Measurements from ENCODE around the gene GJA8. TPM values are rescaled to one million over a fixed set of nuclear protein-coding genes. Genes with fewer than 3 reads are reported as not detected.
"Not testable (repeated sequence)": the region's sequence is repeated elsewhere in the genome, so short reads cannot be mapped to it uniquely, and the experiment has no call there.

Gene GJA8
- total RNA-seq, 2 donors from 2014 or later = 1.1 TPM; not detected in 1

DNA sequence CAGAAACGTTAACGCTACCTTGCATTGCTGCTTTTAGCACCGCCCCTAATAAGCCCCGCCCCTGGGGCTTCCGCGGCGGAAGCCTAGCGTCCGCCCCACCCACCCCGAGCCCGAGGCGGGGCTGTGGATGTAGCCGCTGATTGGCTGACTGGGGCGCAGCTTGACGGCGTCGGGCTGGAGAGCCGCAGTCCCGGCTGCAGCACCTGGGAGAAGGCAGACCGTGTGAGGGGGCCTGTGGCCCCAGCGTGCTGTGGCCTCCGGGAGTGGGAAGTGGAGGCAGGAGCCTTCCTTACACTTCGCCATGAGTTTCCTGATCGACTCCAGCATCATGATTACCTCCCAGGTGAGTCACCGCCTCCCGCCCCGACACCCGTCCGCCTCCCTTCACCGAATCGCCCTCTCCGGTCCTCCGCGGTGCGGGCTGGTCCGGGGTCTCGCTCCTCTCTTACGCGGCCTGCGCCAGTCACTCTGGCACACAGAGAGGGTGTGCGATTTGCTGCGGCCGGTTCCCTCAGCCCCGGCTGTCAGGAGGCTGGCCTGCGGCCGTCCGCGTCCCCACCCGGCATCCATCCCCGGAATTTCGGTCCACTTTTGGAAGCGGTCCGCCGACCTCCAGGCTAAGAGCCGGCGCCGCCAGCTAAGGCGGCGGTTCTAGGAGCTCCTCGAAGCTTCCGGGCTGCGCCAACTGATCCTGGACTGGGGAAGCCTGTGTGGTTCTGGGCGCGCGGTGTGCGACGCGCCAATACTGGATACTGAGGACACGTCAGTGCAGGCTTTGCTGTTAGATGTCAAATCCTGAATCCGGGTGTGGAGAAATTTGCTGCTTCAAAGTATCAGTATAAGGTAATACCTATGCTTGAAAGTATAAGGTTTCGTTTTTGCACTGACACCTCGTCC, 25.9 kb downstream of the GJA8 start, which contains the start of gene GPR89B:
GPR89B (plus strand) TSS at position 185 of the 897 bp plus-strand sequence; CDS start at position 302, 117 bp downstream.
- H3K4me1 ChIP-seq (replicated peaks); intact Hi-C loops (cut with DNase I); H3K27me3 ChIP-seq (replicated peaks; ENCODE audit: insufficient read depth); H3K36me3 ChIP-seq; H3K9me3 ChIP-seq: not testable (repeated sequence)
- TF ChIP-seq POLR2A (IDR thresholded peaks at IDR 0.05) (peak; percentile 94), POLR2AphosphoS5 (IDR thresholded peaks at IDR 0.05) (peak; percentile 89)
- TF ChIP-seq, protein P1, sequence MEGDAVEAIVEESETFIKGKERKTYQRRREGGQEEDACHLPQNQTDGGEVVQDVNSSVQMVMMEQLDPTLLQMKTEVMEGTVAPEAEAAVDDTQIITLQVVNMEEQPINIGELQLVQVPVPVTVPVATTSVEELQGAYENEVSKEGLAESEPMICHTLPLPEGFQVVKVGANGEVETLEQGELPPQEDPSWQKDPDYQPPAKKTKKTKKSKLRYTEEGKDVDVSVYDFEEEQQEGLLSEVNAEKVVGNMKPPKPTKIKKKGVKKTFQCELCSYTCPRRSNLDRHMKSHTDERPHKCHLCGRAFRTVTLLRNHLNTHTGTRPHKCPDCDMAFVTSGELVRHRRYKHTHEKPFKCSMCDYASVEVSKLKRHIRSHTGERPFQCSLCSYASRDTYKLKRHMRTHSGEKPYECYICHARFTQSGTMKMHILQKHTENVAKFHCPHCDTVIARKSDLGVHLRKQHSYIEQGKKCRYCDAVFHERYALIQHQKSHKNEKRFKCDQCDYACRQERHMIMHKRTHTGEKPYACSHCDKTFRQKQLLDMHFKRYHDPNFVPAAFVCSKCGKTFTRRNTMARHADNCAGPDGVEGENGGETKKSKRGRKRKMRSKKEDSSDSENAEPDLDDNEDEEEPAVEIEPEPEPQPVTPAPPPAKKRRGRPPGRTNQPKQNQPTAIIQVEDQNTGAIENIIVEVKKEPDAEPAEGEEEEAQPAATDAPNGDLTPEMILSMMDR (IDR thresholded peaks at IDR 0.05) = peak in 1 of 4 experiments; percentile 5
- peak; percentile 93 for DNase-seq (ENCODE audit: low spot score)
- 2% methylated on average over 28 of the region's 72 CpGs for WGBS
- Histone ChIP-seq H3K27ac (peak within 1 kb of the TSS; percentile 85 to 90), H3K4me3 (peak within 1 kb of the TSS; percentile 73 to 80)

DNA sequence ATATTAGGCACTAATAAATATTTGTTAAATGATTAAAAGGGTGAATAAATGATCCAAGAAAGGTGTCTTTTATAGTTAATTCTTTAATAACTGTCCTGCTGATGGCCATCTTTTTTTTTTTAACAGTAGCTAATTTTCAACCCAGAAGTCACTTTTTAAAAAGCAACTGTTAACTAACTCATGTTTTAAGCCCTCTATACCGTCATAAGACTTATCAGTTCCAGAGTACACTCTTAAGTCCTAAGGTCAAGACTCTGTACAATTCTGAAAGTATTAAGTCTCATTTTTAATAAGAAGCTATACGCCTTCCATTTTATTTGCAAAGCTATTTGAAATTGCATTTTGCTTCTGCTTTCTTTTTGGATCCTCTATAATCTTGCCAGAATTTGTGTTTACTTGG, 28.5 kb downstream of the GJA8 start:
- H3K9me3 ChIP-seq; DNase-seq (ENCODE audit: low spot score); H3K27me3 ChIP-seq (replicated peaks; ENCODE audit: insufficient read depth); intact Hi-C loops (cut with DNase I); H3K4me3 ChIP-seq; H3K4me1 ChIP-seq (replicated peaks); H3K27ac ChIP-seq; H3K36me3 ChIP-seq: not testable (repeated sequence)
- WGBS = 96% methylated on average over 2 of the region's 2 CpGs

DNA sequence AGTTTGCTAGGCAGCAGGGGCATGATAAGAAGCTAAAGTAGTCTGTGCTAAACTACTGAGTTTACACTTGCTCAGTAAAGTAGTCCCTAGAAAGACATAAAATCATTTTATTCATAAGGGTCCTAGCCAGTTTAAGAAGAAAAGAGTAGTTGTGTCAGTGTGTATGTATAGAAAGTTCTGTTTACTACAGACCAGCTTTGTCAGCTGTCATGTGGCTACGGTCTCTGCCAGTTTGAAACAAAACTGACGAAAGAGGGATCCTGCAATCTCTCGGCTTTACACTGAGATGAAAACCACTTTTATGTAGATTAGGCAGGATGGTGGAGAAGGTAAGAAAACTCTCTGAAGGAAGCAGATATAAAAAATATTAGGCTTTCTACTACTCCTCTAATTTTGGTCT, 32.7 kb downstream of the GJA8 start:
- DNase-seq (ENCODE audit: low spot score); H3K4me1 ChIP-seq (replicated peaks); intact Hi-C loops (cut with DNase I); H3K27me3 ChIP-seq (replicated peaks; ENCODE audit: insufficient read depth); H3K36me3 ChIP-seq; H3K4me3 ChIP-seq; H3K9me3 ChIP-seq; H3K27ac ChIP-seq: not testable (repeated sequence)
- WGBS = 92% methylated on average over 3 of the region's 3 CpGs

DNA sequence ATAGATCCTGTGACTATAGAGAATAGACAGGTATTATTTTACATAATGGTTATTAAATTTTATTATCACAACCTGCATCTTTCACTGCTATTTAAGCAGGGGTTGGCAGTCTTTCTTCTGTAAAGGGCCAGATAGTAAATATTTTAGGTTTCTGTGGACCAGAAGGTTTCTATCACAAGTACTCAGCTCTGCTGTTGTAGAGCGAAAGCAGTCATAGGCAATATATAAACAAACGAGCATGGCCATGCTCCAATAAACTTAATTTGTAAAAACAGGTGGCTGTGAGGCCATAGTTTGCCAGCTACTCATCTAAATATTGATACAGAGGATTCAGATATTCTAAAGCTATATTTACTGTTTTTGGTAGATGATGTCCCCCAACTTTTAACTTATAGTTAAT, 37.9 kb downstream of the GJA8 start:
- H3K27ac ChIP-seq; H3K9me3 ChIP-seq; DNase-seq (ENCODE audit: low spot score); H3K36me3 ChIP-seq; intact Hi-C loops (cut with DNase I); H3K4me1 ChIP-seq (replicated peaks); H3K27me3 ChIP-seq (replicated peaks; ENCODE audit: insufficient read depth); H3K4me3 ChIP-seq: not testable (repeated sequence)
- 67% methylated on average over 2 of the region's 2 CpGs for WGBS

DNA sequence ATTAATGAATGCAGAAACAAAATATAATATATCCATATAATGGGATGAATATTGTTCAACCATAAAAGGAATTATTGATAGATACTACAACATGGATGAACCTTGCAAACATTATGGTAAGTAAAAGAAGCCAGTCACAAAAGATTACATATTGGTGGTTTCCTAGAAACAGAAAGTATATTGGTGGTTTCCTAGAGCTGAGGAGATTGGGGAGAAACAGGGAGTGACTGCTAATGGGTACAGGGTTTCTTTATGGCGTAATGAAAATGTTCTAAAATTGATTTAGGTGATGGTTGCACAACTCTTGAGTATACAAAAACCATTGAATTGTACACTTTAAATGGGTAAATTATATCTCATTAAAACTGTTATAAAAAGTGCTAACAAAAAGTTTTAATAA, 40.0 kb downstream of the GJA8 start:
- H3K27ac ChIP-seq; H3K4me1 ChIP-seq (replicated peaks); intact Hi-C loops (cut with DNase I); H3K27me3 ChIP-seq (replicated peaks; ENCODE audit: insufficient read depth); H3K9me3 ChIP-seq; H3K4me3 ChIP-seq; DNase-seq (ENCODE audit: low spot score); H3K36me3 ChIP-seq: not testable (repeated sequence)
- no CpG with 5 or more reads among the region's 1 CpG for WGBS

DNA sequence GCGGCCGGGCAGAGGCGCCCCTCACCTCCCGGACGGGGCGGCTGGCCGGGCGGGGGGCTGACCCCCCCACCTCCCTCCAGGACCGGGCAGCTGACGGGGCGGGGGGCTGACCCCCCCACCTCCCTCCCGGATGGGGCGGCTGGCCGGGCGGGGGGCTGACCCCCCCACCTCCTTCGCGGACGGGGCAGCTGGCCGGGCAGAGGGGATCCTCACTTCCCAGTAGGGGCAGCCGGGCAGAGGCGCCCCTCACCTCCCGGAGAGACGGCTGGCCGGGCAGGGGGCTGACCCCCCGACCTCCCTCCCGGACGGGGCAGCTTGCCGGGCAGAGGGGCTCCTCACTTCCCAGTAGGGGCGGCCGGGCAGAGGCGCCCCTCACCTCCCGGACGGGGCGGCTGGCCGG, 46.9 kb downstream of the GJA8 start:
- H3K9me3 ChIP-seq; intact Hi-C loops (cut with DNase I); H3K4me3 ChIP-seq; H3K36me3 ChIP-seq; H3K27ac ChIP-seq; DNase-seq (ENCODE audit: low spot score); H3K27me3 ChIP-seq (replicated peaks; ENCODE audit: insufficient read depth); H3K4me1 ChIP-seq (replicated peaks): not testable (repeated sequence)
- 100% methylated on average over 3 of the region's 35 CpGs for WGBS

Other genes starting within 250 kb of the GJA8 start
- gene ACP6, start 232.3 kb upstream of the GJA8 start, total RNA-seq = 10 to 100 TPM; 20.2 to 22.0 TPM
- 1 to 10 TPM; 2.7 to 5.5 TPM for gene GJA5, start 142.2 kb upstream of the GJA8 start, total RNA-seq
- 10 to 100 TPM in 1 of 2 donors, 1 to 10 TPM in 1; 9.2 to 17.0 TPM for gene GPR89B, start 25.6 kb downstream of the GJA8 start, total RNA-seq
- gene NBPF11, start 249.5 kb downstream of the GJA8 start, total RNA-seq = 10 to 100 TPM in 1 of 2 donors, 1 to 10 TPM in 1; 8.7 to 16.0 TPM

Data from prostate gland (tissue), 2 donors.